Endodermal cell (in vitro differentiated cells): ENCODE measurements around the gene PPM1K. TPM values are rescaled to one million over a fixed set of nuclear protein-coding genes. Genes with fewer than 3 reads are reported as not detected.

Source experiments
- DNase-seq: peaks from one replicate; pipeline ENCODE4 v3.0.0-alpha.2; 2017
- H3K27ac ChIP-seq: 2 replicates; pipeline ENCODE4 v1.5.1; 2013; ENCODE audit warnings: mild to moderate bottlenecking, low read depth, low read length, moderate library complexity
- H3K27me3 ChIP-seq: 2 replicates; pipeline ENCODE4 v1.6.1; 2013; ENCODE audit warnings: mild to moderate bottlenecking, low read length, moderate library complexity; ENCODE audit not compliant: insufficient read depth, control insufficient read depth, poor library complexity, severe bottlenecking
- H3K36me3 ChIP-seq: 2 replicates; pipeline ENCODE4 v1.7.0; 2013; ENCODE audit warnings: mild to moderate bottlenecking, low read length, moderate library complexity; ENCODE audit not compliant: control insufficient read depth, insufficient read depth
- H3K4me1 ChIP-seq: one replicate; pipeline ENCODE4 v1.7.0; 2013; ENCODE audit warnings: low read length; ENCODE audit not compliant: control insufficient read depth, insufficient read depth
- H3K4me3 ChIP-seq: 2 replicates; pipeline ENCODE4 v1.5.1; 2013; ENCODE audit warnings: mild to moderate bottlenecking, low read length, moderate library complexity
- H3K9ac ChIP-seq: 2 replicates; pipeline ENCODE4 v1.6.1; 2013; ENCODE audit warnings: mild to moderate bottlenecking, low read length, moderate library complexity; ENCODE audit not compliant: poor library complexity, severe bottlenecking; ENCODE audit errors: extremely low read depth
- H3K9me3 ChIP-seq: 2 replicates; pipeline ENCODE4 v1.6.1; 2013; ENCODE audit warnings: mild to moderate bottlenecking, low read length, moderate library complexity; ENCODE audit not compliant: control insufficient read depth
- H3K27ac Mint-ChIP-seq: 2 replicates; pipeline ENCODE4 v1.8.0; 2020; ENCODE audit warnings: mixed read lengths
- H3K27me3 Mint-ChIP-seq: 2 replicates; pipeline ENCODE4 v1.8.0; 2021; ENCODE audit warnings: mild to moderate bottlenecking, mixed read lengths; ENCODE audit not compliant: insufficient read depth
- H3K36me3 Mint-ChIP-seq: 2 replicates; pipeline ENCODE4 v1.8.0; 2020; ENCODE audit warnings: low read depth, mixed read lengths
- H3K4me1 Mint-ChIP-seq: 2 replicates; pipeline ENCODE4 v1.8.0; 2020; ENCODE audit warnings: mixed read lengths
- H3K4me3 Mint-ChIP-seq: 2 replicates; pipeline ENCODE4 v1.8.0; 2020; ENCODE audit warnings: mild to moderate bottlenecking, moderate library complexity, mixed read lengths
- H3K9me3 Mint-ChIP-seq: 2 replicates; pipeline ENCODE4 v1.8.0; 2020; ENCODE audit warnings: mild to moderate bottlenecking, mixed read lengths
- WGBS, 2 experiments: methylation state at CpG; one replicate each; pipeline versions ENCODE4 v1.1.5 to v1.1.7; 2013; ENCODE audit warnings: missing lambda C conversion rate in 2 of 2, mixed read lengths in 1 of 2; ENCODE audit not compliant: insufficient coverage in 1 of 2, insufficient read length in 1 of 2; 5-methylcytosine and 5-hydroxymethylcytosine counted together
- total RNA-seq, 2 donors: library from RNA; stranded (reverse); fragmentation: NEBNext Ultra II Directional in 1 of 2; extraction: Animal tissue kit (Norgen Biotek cat#: 25700) in 1 of 2; gene quantifications; 2 replicates in 1 of 2; 3 replicates in 1 of 2; pipeline ENCODE4 v1.2.1, GENCODE V29; 2021
- TF ChIP-seq, protein P1 (sequence below): fragments of 200-600 bp; sonication (generic); conservative IDR thresholded peaks from 2 replicates; pipeline ENCODE4 v1.5.0; 2021; ENCODE audit warnings: antibody characterized with exemption, mild to moderate bottlenecking

PPM1K gene
- total RNA-seq, 2 donors from 2014 or later, result 35.1 to 37.8 TPM

- Mint-ChIP-seq H3K27me3 (no peaks in the 10 kb centered on the region), H3K36me3 (peaks cover 54% of the 10 kb centered on the region), H3K4me3 (no peak overlapping the region), H3K4me1 (peaks cover 17% of the 10 kb centered on the region), H3K9me3 (peaks cover 25% of the 10 kb centered on the region), H3K27ac (peak overlapping the region; percentile 79)
- WGBS, 2 experiments, result 90% methylated on average over 1 of the region's 1 CpG; no CpG with 5 or more reads in 1 of the 2 experiments
- Histone ChIP-seq H3K9me3 (peaks cover 64% of the 10 kb centered on the region), H3K4me3 (peak overlapping the region; percentile 99), H3K27ac (no peak overlapping the region), H3K9ac (no peak overlapping the region), H3K36me3 (peaks cover 83% of the 10 kb centered on the region), H3K27me3 (no peaks in the 10 kb centered on the region), H3K4me1 (no peaks in the 10 kb centered on the region)
- no peak for DNase-seq
- TF ChIP-seq, protein P1, sequence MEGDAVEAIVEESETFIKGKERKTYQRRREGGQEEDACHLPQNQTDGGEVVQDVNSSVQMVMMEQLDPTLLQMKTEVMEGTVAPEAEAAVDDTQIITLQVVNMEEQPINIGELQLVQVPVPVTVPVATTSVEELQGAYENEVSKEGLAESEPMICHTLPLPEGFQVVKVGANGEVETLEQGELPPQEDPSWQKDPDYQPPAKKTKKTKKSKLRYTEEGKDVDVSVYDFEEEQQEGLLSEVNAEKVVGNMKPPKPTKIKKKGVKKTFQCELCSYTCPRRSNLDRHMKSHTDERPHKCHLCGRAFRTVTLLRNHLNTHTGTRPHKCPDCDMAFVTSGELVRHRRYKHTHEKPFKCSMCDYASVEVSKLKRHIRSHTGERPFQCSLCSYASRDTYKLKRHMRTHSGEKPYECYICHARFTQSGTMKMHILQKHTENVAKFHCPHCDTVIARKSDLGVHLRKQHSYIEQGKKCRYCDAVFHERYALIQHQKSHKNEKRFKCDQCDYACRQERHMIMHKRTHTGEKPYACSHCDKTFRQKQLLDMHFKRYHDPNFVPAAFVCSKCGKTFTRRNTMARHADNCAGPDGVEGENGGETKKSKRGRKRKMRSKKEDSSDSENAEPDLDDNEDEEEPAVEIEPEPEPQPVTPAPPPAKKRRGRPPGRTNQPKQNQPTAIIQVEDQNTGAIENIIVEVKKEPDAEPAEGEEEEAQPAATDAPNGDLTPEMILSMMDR, result no peak
Measured at GRCh38 chr4:88275516-88275915, 8.8 kb downstream of the PPM1K start.

GRCh38 chr4:88268913-88269312, 15.4 kb downstream of the PPM1K start:
- no peak overlapping the region for H3K27ac ChIP-seq
- H3K4me1 ChIP-seq, result no peaks in the 10 kb centered on the region
- no peaks in the 10 kb centered on the region for H3K27me3 ChIP-seq
- Mint-ChIP-seq H3K9me3 (peaks cover 1% of the 10 kb centered on the region), H3K27ac (no peak overlapping the region), H3K4me1 (peaks cover 13% of the 10 kb centered on the region), H3K4me3 (no peak overlapping the region), H3K36me3 (peaks cover 13% of the 10 kb centered on the region), H3K27me3 (no peaks in the 10 kb centered on the region)
- TF ChIP-seq, protein P1, result no peak
- H3K9ac ChIP-seq, result no peak overlapping the region
- H3K36me3 ChIP-seq, result peaks cover 95% of the 10 kb centered on the region
- H3K4me3 ChIP-seq, result no peak overlapping the region
- no peak for DNase-seq
- WGBS, 2 experiments, result 82% methylated on average over 1 of the region's 1 CpG; no CpG with 5 or more reads in 1 of the 2 experiments
- H3K9me3 ChIP-seq, result peaks cover 2% of the 10 kb centered on the region

GRCh38 chr4:88264336-88264735, 20.0 kb downstream of the PPM1K start:
- TF ChIP-seq, protein P1, result no peak
- Mint-ChIP-seq H3K4me1 (peaks cover 8% of the 10 kb centered on the region), H3K9me3 (no peaks in the 10 kb centered on the region), H3K36me3 (peaks cover 40% of the 10 kb centered on the region), H3K27ac (no peak overlapping the region), H3K4me3 (no peak overlapping the region), H3K27me3 (no peaks in the 10 kb centered on the region)
- WGBS, 2 experiments, result 92% methylated on average over 1 of the region's 1 CpG; no CpG with 5 or more reads in 1 of the 2 experiments
- DNase-seq, result no peak
- Histone ChIP-seq H3K4me1 (no peaks in the 10 kb centered on the region), H3K27me3 (no peaks in the 10 kb centered on the region), H3K36me3 (peaks cover 88% of the 10 kb centered on the region), H3K4me3 (no peak overlapping the region), H3K9me3 (no peaks in the 10 kb centered on the region), H3K9ac (no peak overlapping the region), H3K27ac (no peak overlapping the region)
